Fibroblast of lung (primary cell): ENCODE results near the gene NTN1. TPM values are rescaled to one million over a fixed set of nuclear protein-coding genes. Genes with fewer than 3 reads are reported as not detected.

Experiments used
- DNase-seq, 2 donors: peaks; one replicate each; pipeline versions ENCODE4 v3.0.0 to v3.0.0-alpha.2; 2010; ENCODE audit warnings: low read depth in 2 of 2
- H2AFZ ChIP-seq: 2 replicates; pipeline ENCODE4 v1.5.1; 2012; ENCODE audit warnings: low read length, control low read depth, inconsistent platforms
- H3K27ac ChIP-seq: 2 replicates; pipeline ENCODE4 v1.5.1; 2011; ENCODE audit warnings: low read length, control low read depth; ENCODE audit not compliant: insufficient read depth
- H3K27me3 ChIP-seq: 2 replicates; pipeline ENCODE4 v1.5.1; 2011; ENCODE audit warnings: mild to moderate bottlenecking, low read length; ENCODE audit not compliant: control insufficient read depth, insufficient read depth
- H3K36me3 ChIP-seq: 2 replicates; pipeline ENCODE4 v1.5.1; 2011; ENCODE audit warnings: low read length; ENCODE audit not compliant: control insufficient read depth, insufficient read depth
- H3K4me1 ChIP-seq: 2 replicates; pipeline ENCODE4 v1.5.1; 2011; ENCODE audit warnings: low read length; ENCODE audit not compliant: control insufficient read depth, insufficient read depth; ENCODE audit errors: extremely low read depth
- H3K4me2 ChIP-seq: 2 replicates; pipeline ENCODE4 v1.5.1; 2011; ENCODE audit warnings: low read length, control low read depth; ENCODE audit not compliant: insufficient read depth; ENCODE audit errors: extremely low read depth
- H3K4me3 ChIP-seq, 4 experiments: fragments of 200-600 bp in 1 of 4; sonication (generic) in 1 of 4; replicated peaks in 1 of 4; 2 replicates each; pipeline ENCODE4 v1.5.1; 2011 to 2016; ENCODE audit warnings: low read length in 4 of 4, low read depth in 3 of 4, mild to moderate bottlenecking in 3 of 4, control low read depth in 2 of 4, inconsistent platforms in 1 of 4, mixed read lengths in 1 of 4; ENCODE audit not compliant: insufficient read depth in 1 of 4; ENCODE audit errors: control extremely low read depth in 1 of 4
- H3K79me2 ChIP-seq: 2 replicates; pipeline ENCODE4 v1.5.1; 2012; ENCODE audit warnings: mild to moderate bottlenecking, low read length, inconsistent platforms; ENCODE audit not compliant: control insufficient read depth, insufficient read depth
- H3K9ac ChIP-seq: 2 replicates; pipeline ENCODE4 v1.5.1; 2011; ENCODE audit warnings: mild to moderate bottlenecking, low read length, control low read depth; ENCODE audit not compliant: insufficient read depth
- H3K9me3 ChIP-seq: 2 replicates; pipeline ENCODE4 v1.5.1; 2012; ENCODE audit warnings: low read depth, low read length; ENCODE audit not compliant: control insufficient read depth, insufficient read depth
- H4K20me1 ChIP-seq: 2 replicates; pipeline ENCODE4 v1.5.1; 2011; ENCODE audit warnings: low read length; ENCODE audit not compliant: control insufficient read depth, insufficient read depth; ENCODE audit errors: extremely low read depth
- CTCF ChIP-seq, 2 donors: IDR thresholded peaks in 1 of 2; conservative IDR thresholded peaks in 1 of 2; 1 replicate in 1 of 2; 2 replicates in 1 of 2; pipeline ENCODE4 v1.5.1; 2011 to 2012; ENCODE audit warnings: low read length in 2 of 2, control low read depth in 1 of 2, inconsistent platforms in 1 of 2, low read depth in 1 of 2, mild to moderate bottlenecking in 1 of 2
- EZH2 ChIP-seq: IDR thresholded peaks from 2 replicates; pipeline ENCODE4 v1.5.1; 2012; ENCODE audit warnings: low read length, control low read depth, mild to moderate bottlenecking; ENCODE audit errors: missing control alignments
- polyA plus RNA-seq, 2 donors: library from polyadenylated mRNA; depleted of rRNA in 1 of 2; stranded (reverse) in 1 of 2; unstranded in 1 of 2; fragments of >200 nt; gene quantifications; 2 replicates each; pipeline ENCODE4 v1.2.1, GENCODE V29; 2011 to 2012; ENCODE audit warnings: missing spikeins in 1 of 2
- total RNA-seq: library from RNA; depleted of rRNA; stranded (reverse); fragments of >200 nt; gene quantifications from 2 replicates; pipeline ENCODE4 v1.2.1, GENCODE V29; 2014

Gene NTN1
- total and polyA plus RNA-seq, 2 donors (not counting 1 experiment from before 2014, with no cell fraction given) = 0.17 to 3.1 TPM

GRCh38 chr17:9090641-9091096, 69.4 kb downstream of the NTN1 start:
- no peak for TF ChIP-seq EZH2
- TF ChIP-seq CTCF (conservative IDR thresholded peaks at IDR 0.05 in 1 of 2, IDR thresholded peaks at IDR 0.05 in 1 of 2; ENCODE audit: low read depth in 1 of 2, low read length in 2 of 2) = no peak
- Histone ChIP-seq H3K4me3 (no peak overlapping the region), H4K20me1 (no peaks in the 10 kb centered on the region), H3K4me2 (no peak overlapping the region), H2AFZ (no peak overlapping the region), H3K27ac (no peak overlapping the region), H3K36me3 (no peaks in the 10 kb centered on the region), H3K27me3 (no peaks in the 10 kb centered on the region), H3K9ac (no peak overlapping the region), H3K79me2 (no peaks in the 10 kb centered on the region), H3K9me3 (no peaks in the 10 kb centered on the region), H3K4me1 (no peaks in the 10 kb centered on the region)
- DNase-seq = no peak

GRCh38 chr17:9094193-9094592, 72.9 kb downstream of the NTN1 start:
- Histone ChIP-seq H3K27ac (no peak overlapping the region), H3K9me3 (no peaks in the 10 kb centered on the region), H3K4me1 (no peaks in the 10 kb centered on the region), H3K36me3 (no peaks in the 10 kb centered on the region), H3K4me3 (no peak overlapping the region), H3K9ac (no peak overlapping the region), H3K79me2 (no peaks in the 10 kb centered on the region), H2AFZ (no peak overlapping the region), H4K20me1 (no peaks in the 10 kb centered on the region), H3K27me3 (no peaks in the 10 kb centered on the region), H3K4me2 (no peak overlapping the region)
- DNase-seq = no peak
- no peak for TF ChIP-seq CTCF (conservative IDR thresholded peaks at IDR 0.05 in 1 of 2, IDR thresholded peaks at IDR 0.05 in 1 of 2; ENCODE audit: low read depth in 1 of 2, low read length in 2 of 2)
- no peak for TF ChIP-seq EZH2

GRCh38 chr17:9095390-9095789, 74.1 kb downstream of the NTN1 start:
- Histone ChIP-seq H2AFZ (no peak overlapping the region), H4K20me1 (no peaks in the 10 kb centered on the region), H3K27me3 (no peaks in the 10 kb centered on the region), H3K9me3 (no peaks in the 10 kb centered on the region), H3K4me1 (no peaks in the 10 kb centered on the region), H3K36me3 (no peaks in the 10 kb centered on the region), H3K4me2 (no peak overlapping the region), H3K9ac (no peak overlapping the region), H3K4me3 (no peak overlapping the region), H3K27ac (no peak overlapping the region), H3K79me2 (no peaks in the 10 kb centered on the region)
- no peak for DNase-seq
- TF ChIP-seq CTCF (conservative IDR thresholded peaks at IDR 0.05 in 1 of 2, IDR thresholded peaks at IDR 0.05 in 1 of 2; ENCODE audit: low read depth in 1 of 2, low read length in 2 of 2) = no peak
- no peak for TF ChIP-seq EZH2
